Measurements from ENCODE around the gene ASB7. TPM values are rescaled to one million over a fixed set of nuclear protein-coding genes. Genes with fewer than 3 reads are reported as not detected.
"Not testable (repeated sequence)": the region's sequence is repeated elsewhere in the genome, so short reads cannot be mapped to it uniquely, and the experiment has no call there.

ASB7 gene
- total and polyA plus RNA-seq, 2 experiments from 2014 or later = 10.3 to 17.5 TPM

GRCh38 chr15:100580414-100580813, 22.0 kb upstream of the ASB7 start:
- no peaks in the 10 kb centered on the region for H3K79me2 ChIP-seq
- H3K4me3 ChIP-seq = no peak overlapping the region
- TF ChIP-seq EZH2 (IDR thresholded peaks at IDR 0.05; ENCODE audit: borderline replicate concordance) (no peak), EZH2phosphoT487 (IDR thresholded peaks at IDR 0.05; ENCODE audit: low read depth, severe bottlenecking, unreplicated experiment) (no peak), CTCF (IDR thresholded peaks at IDR 0.05; ENCODE audit: poor library complexity) (no peak)
- H3K4me1 ChIP-seq (ENCODE audit: insufficient read depth) = no peaks in the 10 kb centered on the region
- no peak overlapping the region for H2AFZ ChIP-seq
- no peaks in the 10 kb centered on the region for H3K27me3 ChIP-seq
- no peaks in the 10 kb centered on the region for H4K20me1 ChIP-seq (ENCODE audit: insufficient read depth, poor library complexity, severe bottlenecking)
- no peaks in the 10 kb centered on the region for H3K9me3 ChIP-seq (ENCODE audit: low read depth)
- 95% methylated on average over 4 of the region's 4 CpGs for WGBS (ENCODE audit: low lambda C conversion rate, missing lambda C conversion rate)
- H3K27ac ChIP-seq = no peak overlapping the region
- no peaks in the 10 kb centered on the region for H3K36me3 ChIP-seq (replicated peaks; ENCODE audit: insufficient read depth, low read depth)
- H3K9me2 ChIP-seq (replicated peaks; ENCODE audit: insufficient read depth) = no peaks in the 10 kb centered on the region
- no peak for DNase-seq (ENCODE audit: low spot score)
- H3K4me2 ChIP-seq = no peak overlapping the region

GRCh38 chr15:100588638-100589242, 13.6 kb upstream of the ASB7 start:
- no peaks in the 10 kb centered on the region for H3K36me3 ChIP-seq (replicated peaks; ENCODE audit: insufficient read depth, low read depth)
- no peak overlapping the region for H2AFZ ChIP-seq

GRCh38 chr15:100591163-100591562, 11.2 kb upstream of the ASB7 start:
- H3K4me2 ChIP-seq; H3K27me3 ChIP-seq; H4K20me1 ChIP-seq (ENCODE audit: insufficient read depth, poor library complexity, severe bottlenecking); H3K27ac ChIP-seq; H3K4me1 ChIP-seq (ENCODE audit: insufficient read depth); H3K9me2 ChIP-seq (replicated peaks; ENCODE audit: insufficient read depth); DNase-seq (ENCODE audit: low spot score); H2AFZ ChIP-seq; H3K36me3 ChIP-seq (replicated peaks; ENCODE audit: insufficient read depth, low read depth); H3K4me3 ChIP-seq: not testable (repeated sequence)
- WGBS (ENCODE audit: low lambda C conversion rate, missing lambda C conversion rate) = 97% methylated on average over 2 of the region's 2 CpGs
- peaks cover 68% of the 10 kb centered on the region for H3K79me2 ChIP-seq
- H3K9me3 ChIP-seq (ENCODE audit: low read depth) = peaks cover 20% of the 10 kb centered on the region

More at GRCh38 chr15:100588638-100589242, 13.6 kb upstream of the ASB7 start:
- Histone ChIP-seq H3K79me2 (peaks cover 46% of the 10 kb centered on the region), H3K9me2 (replicated peaks; ENCODE audit: insufficient read depth) (no peaks in the 10 kb centered on the region), H3K27ac (no peak overlapping the region), H4K20me1 (ENCODE audit: insufficient read depth, poor library complexity, severe bottlenecking) (no peaks in the 10 kb centered on the region), H3K4me1 (ENCODE audit: insufficient read depth) (no peaks in the 10 kb centered on the region), H3K4me3 (no peak overlapping the region), H3K9me3 (ENCODE audit: low read depth) (peaks cover 20% of the 10 kb centered on the region), H3K4me2 (no peak overlapping the region), H3K27me3 (no peaks in the 10 kb centered on the region)
- no peak for DNase-seq (ENCODE audit: low spot score)
- TF ChIP-seq EZH2 (IDR thresholded peaks at IDR 0.05; ENCODE audit: borderline replicate concordance) = no peak
- no peak for TF ChIP-seq EZH2phosphoT487 (IDR thresholded peaks at IDR 0.05; ENCODE audit: low read depth, severe bottlenecking, unreplicated experiment)
- no peak for TF ChIP-seq CTCF (IDR thresholded peaks at IDR 0.05; ENCODE audit: poor library complexity)
- WGBS (ENCODE audit: low lambda C conversion rate, missing lambda C conversion rate) = 91% methylated on average over 1 of the region's 1 CpG

DNA sequence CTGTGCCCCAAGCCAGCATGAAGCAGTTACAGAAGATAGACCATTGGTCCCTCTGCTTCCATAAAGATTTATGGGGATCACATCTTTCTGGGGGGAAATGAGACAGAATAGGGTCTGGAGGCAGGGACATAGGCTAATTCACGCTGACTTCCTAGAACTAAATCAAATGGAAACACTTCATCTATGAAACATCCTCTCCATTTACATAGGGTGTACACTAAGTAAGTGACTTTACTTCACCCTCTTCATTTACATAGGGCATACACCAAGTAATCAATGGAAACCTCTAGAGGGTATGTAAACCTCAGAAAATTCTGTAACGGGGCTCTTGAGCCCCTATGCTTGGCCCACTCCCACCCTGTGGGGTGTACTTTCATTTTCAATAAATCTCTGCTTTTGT, 10.6 kb upstream of the ASB7 start:
- no peak for DNase-seq (ENCODE audit: low spot score)
- H3K27ac ChIP-seq = no peak overlapping the region
- no peak overlapping the region for H2AFZ ChIP-seq
- H3K9me2 ChIP-seq (replicated peaks; ENCODE audit: insufficient read depth) = no peaks in the 10 kb centered on the region
- peaks cover 20% of the 10 kb centered on the region for H3K9me3 ChIP-seq (ENCODE audit: low read depth)
- no peak overlapping the region for H3K4me3 ChIP-seq
- peaks cover 74% of the 10 kb centered on the region for H3K79me2 ChIP-seq
- no peaks in the 10 kb centered on the region for H3K4me1 ChIP-seq (ENCODE audit: insufficient read depth)
- TF ChIP-seq EZH2 (IDR thresholded peaks at IDR 0.05; ENCODE audit: borderline replicate concordance) (no peak), EZH2phosphoT487 (IDR thresholded peaks at IDR 0.05; ENCODE audit: low read depth, severe bottlenecking, unreplicated experiment) (no peak), CTCF (IDR thresholded peaks at IDR 0.05; ENCODE audit: poor library complexity) (no peak)
- WGBS (ENCODE audit: low lambda C conversion rate, missing lambda C conversion rate) = 50% methylated on average over 2 of the region's 2 CpGs
- no peaks in the 10 kb centered on the region for H3K36me3 ChIP-seq (replicated peaks; ENCODE audit: insufficient read depth, low read depth)
- H3K27me3 ChIP-seq = no peaks in the 10 kb centered on the region
- no peak overlapping the region for H3K4me2 ChIP-seq
- H4K20me1 ChIP-seq (ENCODE audit: insufficient read depth, poor library complexity, severe bottlenecking) = no peaks in the 10 kb centered on the region

Measured in hepatocyte (in vitro differentiated cells).